HG02623 (cell line): ENCODE results near the gene WRNIP1.
"Not testable (repeated sequence)": the region's sequence is repeated elsewhere in the genome, so short reads cannot be mapped to it uniquely, and the experiment has no call there.

Experiments
- ATAC-seq: cut with Tn5 transposase; IDR thresholded peaks from one replicate; pipeline ENCODE4 v1.9.1; 2021; ENCODE audit warnings: moderate library complexity; ENCODE audit not compliant: unreplicated experiment

The WRNIP1 gene

GRCh38 chr6:2782825-2783187 is 17.6 kb downstream of the WRNIP1 start:
- no peak for ATAC-seq

- no peak for ATAC-seq
Measured at GRCh38 chr6:2783188-2783963, 18.2 kb downstream of the WRNIP1 start.

- ATAC-seq: no peak
Measured at GRCh38 chr6:2784061-2784460, 18.9 kb downstream of the WRNIP1 start.

- ATAC-seq: no peak
Measured at GRCh38 chr6:2784930-2785329, 19.7 kb downstream of the WRNIP1 start.

- ATAC-seq: no peak
Measured at GRCh38 chr6:2786269-2786668, 21.1 kb downstream of the WRNIP1 start.

GRCh38 chr6:2790588-2791449 is 25.6 kb downstream of the WRNIP1 start:
- ATAC-seq: peak; percentile 73

GRCh38 chr6:2791450-2791974 is 26.3 kb downstream of the WRNIP1 start:
- no peak for ATAC-seq

GRCh38 chr6:2792330-2793110 is 27.3 kb downstream of the WRNIP1 start:
- ATAC-seq: no peak

GRCh38 chr6:2793534-2794151 is 28.4 kb downstream of the WRNIP1 start:
- no peak for ATAC-seq

- no peak for ATAC-seq
Measured at GRCh38 chr6:2794171-2794730, 29.1 kb downstream of the WRNIP1 start.

GRCh38 chr6:2795162-2795561 is 30.0 kb downstream of the WRNIP1 start:
- ATAC-seq: no peak

GRCh38 chr6:2795956-2796355 is 30.8 kb downstream of the WRNIP1 start:
- ATAC-seq: no peak

GRCh38 chr6:2796861-2797260 is 31.7 kb downstream of the WRNIP1 start:
- ATAC-seq: no peak

GRCh38 chr6:2797564-2798031 is 32.4 kb downstream of the WRNIP1 start:
- no peak for ATAC-seq

- no peak for ATAC-seq
Measured at GRCh38 chr6:2798586-2799134, 33.5 kb downstream of the WRNIP1 start.

GRCh38 chr6:2799936-2800527 is 34.8 kb downstream of the WRNIP1 start:
- no peak for ATAC-seq

- ATAC-seq: no peak
Measured at GRCh38 chr6:2800552-2801316, 35.5 kb downstream of the WRNIP1 start.

GRCh38 chr6:2801687-2802086 is 36.5 kb downstream of the WRNIP1 start:
- not testable (repeated sequence) for ATAC-seq

- ATAC-seq: no peak
Measured at GRCh38 chr6:2802521-2803060, 37.4 kb downstream of the WRNIP1 start.
